Trophoblast cell (in vitro differentiated cells and primary cell): Measurements from ENCODE around the gene MUC6.

ENCODE experiments used
- DNase-seq, 2 donors: peaks; one replicate each; pipeline ENCODE4 v3.0.0-alpha.2; 2016
- H2AFZ ChIP-seq: 2 replicates; pipeline ENCODE4 v1.6.1; 2013; ENCODE audit warnings: low read length, moderate library complexity, mild to moderate bottlenecking; ENCODE audit not compliant: insufficient read depth, poor library complexity
- H2AK5ac ChIP-seq: 2 replicates; pipeline ENCODE4 v1.6.1; 2013; ENCODE audit warnings: mild to moderate bottlenecking, low read length
- H2BK120ac ChIP-seq: 2 replicates; pipeline ENCODE4 v1.6.1; 2013; ENCODE audit warnings: low read length, mild to moderate bottlenecking, moderate library complexity; ENCODE audit not compliant: insufficient read depth, poor library complexity
- H2BK12ac ChIP-seq: 2 replicates; pipeline ENCODE4 v1.6.1; 2013; ENCODE audit warnings: mild to moderate bottlenecking, low read length, moderate library complexity
- H2BK5ac ChIP-seq: 2 replicates; pipeline ENCODE4 v1.6.1; 2013; ENCODE audit warnings: low read length, low read depth, moderate library complexity, mild to moderate bottlenecking; ENCODE audit not compliant: poor library complexity
- H3K14ac ChIP-seq: 2 replicates; pipeline ENCODE4 v1.6.1; 2013; ENCODE audit warnings: mild to moderate bottlenecking, low read length
- H3K18ac ChIP-seq: 2 replicates; pipeline ENCODE4 v1.6.1; 2013; ENCODE audit warnings: mild to moderate bottlenecking, low read length
- H3K23ac ChIP-seq: 2 replicates; pipeline ENCODE4 v1.6.1; 2013; ENCODE audit warnings: low read length
- H3K27ac ChIP-seq: 2 replicates; pipeline ENCODE4 v1.5.1; 2013; ENCODE audit warnings: low read depth, mild to moderate bottlenecking, inconsistent platforms, low read length, moderate library complexity
- H3K27me3 ChIP-seq: 2 replicates; pipeline ENCODE4 v1.6.1; 2013; ENCODE audit warnings: inconsistent platforms, mild to moderate bottlenecking, low read length, moderate library complexity; ENCODE audit not compliant: insufficient read depth
- H3K36me3 ChIP-seq, 2 experiments: 1 replicate in 1 of 2; 2 replicates in 1 of 2; pipeline ENCODE4 v1.6.1; 2013; ENCODE audit warnings: low read length in 2 of 2, mild to moderate bottlenecking in 2 of 2, moderate library complexity in 1 of 2; ENCODE audit not compliant: insufficient read depth in 2 of 2, control insufficient read depth in 1 of 2
- H3K4ac ChIP-seq: 2 replicates; pipeline ENCODE4 v1.6.1; 2013; ENCODE audit warnings: low read depth, mild to moderate bottlenecking, low read length, moderate library complexity
- H3K4me1 ChIP-seq, 2 experiments: 1 replicate in 1 of 2; 2 replicates in 1 of 2; pipeline ENCODE4 v1.6.1; 2013; ENCODE audit warnings: low read length in 2 of 2, mild to moderate bottlenecking in 2 of 2, moderate library complexity in 1 of 2; ENCODE audit not compliant: insufficient read depth in 2 of 2, control insufficient read depth in 1 of 2
- H3K4me2 ChIP-seq: 2 replicates; pipeline ENCODE4 v1.6.1; 2013; ENCODE audit warnings: inconsistent platforms, mild to moderate bottlenecking, low read length, moderate library complexity
- H3K4me3 ChIP-seq: 2 replicates; pipeline ENCODE4 v1.5.1; 2013; ENCODE audit warnings: mild to moderate bottlenecking, low read depth, low read length, inconsistent platforms
- H3K79me1 ChIP-seq: one replicate; pipeline ENCODE4 v1.6.1; 2013; ENCODE audit warnings: low read length
- H3K79me2 ChIP-seq: 2 replicates; pipeline ENCODE4 v1.6.1; 2013; ENCODE audit warnings: low read length, mild to moderate bottlenecking; ENCODE audit not compliant: control insufficient read depth, insufficient read depth, poor library complexity
- H3K9ac ChIP-seq: 2 replicates; pipeline ENCODE4 v1.6.1; 2013; ENCODE audit warnings: mild to moderate bottlenecking, low read length
- H3K9me3 ChIP-seq: 2 replicates; pipeline ENCODE4 v1.6.1; 2013; ENCODE audit warnings: low read depth, mild to moderate bottlenecking, control low read depth, inconsistent platforms, low read length; ENCODE audit not compliant: insufficient read depth
- H4K12ac ChIP-seq: 2 replicates; pipeline ENCODE4 v1.6.1; 2013; ENCODE audit warnings: low read depth, mild to moderate bottlenecking, low read length, moderate library complexity
- H4K8ac ChIP-seq: 2 replicates; pipeline ENCODE4 v1.6.1; 2013; ENCODE audit warnings: low read depth, mild to moderate bottlenecking, low read length, moderate library complexity
- H4K91ac ChIP-seq: one replicate; pipeline ENCODE4 v1.6.1; 2013; ENCODE audit warnings: low read depth, mild to moderate bottlenecking, low read length, moderate library complexity
- WGBS: extraction: QIAGEN DNeasy Blood & Tissue Kit; methylation state at CpG from one replicate; pipeline ENCODE4 v1.1.7; 2013; ENCODE audit warnings: missing lambda C conversion rate; ENCODE audit not compliant: insufficient read length, insufficient coverage; ENCODE audit errors: extremely low coverage; 5-methylcytosine and 5-hydroxymethylcytosine counted together

MUC6 gene

DNA sequence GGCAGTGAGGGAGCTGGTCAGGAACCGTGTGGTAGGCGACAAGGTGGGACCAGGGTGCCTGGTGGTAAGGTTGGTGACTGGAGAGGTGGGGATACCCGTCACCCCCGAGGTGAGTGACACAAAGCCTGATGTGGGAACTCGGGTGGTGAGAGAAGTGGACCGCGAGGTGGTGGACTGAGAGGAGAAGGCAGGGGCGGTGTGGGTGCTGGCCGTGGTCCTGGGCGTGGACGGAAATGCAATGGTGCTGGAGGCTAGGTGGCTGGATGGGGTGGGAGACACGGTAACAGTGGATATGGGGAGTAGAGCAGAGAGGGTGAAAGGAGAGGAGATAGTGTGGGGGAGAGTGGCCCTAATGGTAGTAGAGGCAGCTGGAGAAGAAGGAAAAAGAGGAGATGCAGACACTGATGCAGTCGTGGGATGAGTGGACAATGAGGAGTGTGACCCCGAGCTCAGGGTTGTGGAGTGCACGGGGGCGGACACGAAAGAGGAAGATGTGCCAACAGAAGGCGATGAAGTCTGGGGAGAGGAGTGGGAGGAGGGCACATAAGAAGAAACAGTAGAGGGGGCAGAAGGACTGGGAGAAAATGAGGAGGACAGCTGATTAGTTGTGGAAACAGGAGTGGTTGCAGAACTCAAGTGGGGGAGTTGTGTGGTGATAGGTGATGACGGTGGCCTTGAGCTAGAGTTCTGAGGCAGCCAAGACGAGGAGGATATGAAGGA is 20.5 kb downstream of the MUC6 start:
- H2AFZ ChIP-seq = no peak overlapping the region
- no peak overlapping the region for H3K4me2 ChIP-seq
- H3K79me1 ChIP-seq = no peaks in the 10 kb centered on the region
- no peak for DNase-seq
- no peak overlapping the region for H3K9ac ChIP-seq
- H4K91ac ChIP-seq = no peak overlapping the region
- H3K4me1 ChIP-seq = no peaks in the 10 kb centered on the region
- H3K36me3 ChIP-seq = peaks cover 21 to 23% of the 10 kb centered on the region in 2 experiments
- H3K4me3 ChIP-seq = no peak overlapping the region
- H3K9me3 ChIP-seq = peaks cover 28% of the 10 kb centered on the region
- H3K23ac ChIP-seq = no peak overlapping the region
- H4K8ac ChIP-seq = no peak overlapping the region
- H3K18ac ChIP-seq = no peak overlapping the region
- no peaks in the 10 kb centered on the region for H3K79me2 ChIP-seq
- no peak overlapping the region for H4K12ac ChIP-seq
- H3K4ac ChIP-seq = no peak overlapping the region
- no peak overlapping the region for H3K27ac ChIP-seq
- no peak overlapping the region for H2BK12ac ChIP-seq
- WGBS = no CpG with 5 or more reads among the region's 20 CpGs
- no peaks in the 10 kb centered on the region for H3K27me3 ChIP-seq
- no peak overlapping the region for H3K14ac ChIP-seq
- H2BK5ac ChIP-seq = no peak overlapping the region
- H2AK5ac ChIP-seq = no peak overlapping the region
- no peak overlapping the region for H2BK120ac ChIP-seq

DNA sequence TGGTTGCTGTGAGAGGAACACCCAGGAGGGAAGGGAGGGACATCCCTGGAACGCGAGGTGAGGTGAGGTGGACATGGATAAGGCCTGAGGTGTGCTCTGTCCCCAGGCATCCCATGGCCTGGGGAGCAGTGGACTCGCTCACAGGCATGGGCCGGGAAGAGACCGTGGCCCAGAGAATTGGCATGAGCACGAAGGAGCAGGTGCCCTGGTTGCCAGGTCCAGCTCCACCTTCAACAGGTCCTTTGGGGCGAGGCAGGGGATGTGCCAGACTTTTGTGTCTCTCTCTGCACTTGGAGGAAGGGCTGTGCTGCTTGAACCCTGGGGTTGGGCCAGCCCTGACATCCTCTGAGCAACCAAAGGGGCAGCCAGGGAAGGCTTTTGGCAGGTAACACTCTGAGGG is 21.5 kb downstream of the MUC6 start:
- Histone ChIP-seq H2BK12ac (no peak overlapping the region), H3K36me3 (peaks cover 30 to 32% of the 10 kb centered on the region in 2 experiments), H3K79me2 (no peaks in the 10 kb centered on the region), H3K27ac (no peak overlapping the region), H4K91ac (no peak overlapping the region), H2AFZ (no peak overlapping the region), H3K9me3 (peaks cover 28% of the 10 kb centered on the region), H3K4me1 (no peaks in the 10 kb centered on the region), H3K4me2 (no peak overlapping the region), H2AK5ac (no peak overlapping the region), H4K8ac (no peak overlapping the region), H3K14ac (no peak overlapping the region), H3K9ac (no peak overlapping the region), H3K4me3 (no peak overlapping the region), H2BK120ac (no peak overlapping the region), H4K12ac (no peak overlapping the region), H3K18ac (no peak overlapping the region), H3K4ac (no peak overlapping the region), H2BK5ac (no peak overlapping the region), H3K23ac (no peak overlapping the region), H3K27me3 (no peaks in the 10 kb centered on the region), H3K79me1 (no peaks in the 10 kb centered on the region)
- no peak for DNase-seq
- WGBS = no CpG with 5 or more reads among the region's 7 CpGs

DNA sequence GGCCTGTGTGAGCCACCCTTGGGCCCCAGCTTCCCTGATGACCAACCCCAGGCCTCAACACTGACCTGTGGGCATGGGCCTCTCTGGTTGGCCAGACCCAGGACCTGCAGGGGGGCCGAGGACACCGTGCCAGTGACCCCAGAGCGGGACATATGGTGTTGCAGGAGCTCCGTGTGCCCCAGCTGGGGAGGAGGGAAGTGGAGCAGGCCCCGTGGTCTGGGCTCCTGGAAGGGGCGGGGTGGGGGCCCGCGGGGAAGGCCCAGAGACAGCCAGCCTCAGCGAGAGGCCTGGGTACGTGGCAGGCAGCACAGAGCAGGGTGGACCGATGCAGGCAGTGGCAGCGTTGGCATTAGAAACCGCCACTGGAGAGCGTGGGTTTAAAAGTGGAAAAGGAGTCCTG is 22.2 kb downstream of the MUC6 start:
- Histone ChIP-seq H3K4me1 (no peaks in the 10 kb centered on the region), H3K4me2 (no peak overlapping the region), H2BK120ac (no peak overlapping the region), H3K18ac (no peak overlapping the region), H3K79me2 (no peaks in the 10 kb centered on the region), H3K9me3 (peaks cover 28% of the 10 kb centered on the region), H4K91ac (no peak overlapping the region), H3K14ac (no peak overlapping the region), H2BK5ac (no peak overlapping the region), H4K12ac (no peak overlapping the region), H3K27ac (no peak overlapping the region), H3K4ac (no peak overlapping the region), H3K79me1 (no peaks in the 10 kb centered on the region), H3K23ac (no peak overlapping the region), H2BK12ac (no peak overlapping the region), H2AFZ (no peak overlapping the region), H4K8ac (no peak overlapping the region), H3K4me3 (no peak overlapping the region), H3K9ac (no peak overlapping the region), H2AK5ac (no peak overlapping the region), H3K27me3 (no peaks in the 10 kb centered on the region), H3K36me3 (peaks cover 38 to 39% of the 10 kb centered on the region in 2 experiments)
- no peak for DNase-seq
- WGBS = no CpG with 5 or more reads among the region's 14 CpGs

DNA sequence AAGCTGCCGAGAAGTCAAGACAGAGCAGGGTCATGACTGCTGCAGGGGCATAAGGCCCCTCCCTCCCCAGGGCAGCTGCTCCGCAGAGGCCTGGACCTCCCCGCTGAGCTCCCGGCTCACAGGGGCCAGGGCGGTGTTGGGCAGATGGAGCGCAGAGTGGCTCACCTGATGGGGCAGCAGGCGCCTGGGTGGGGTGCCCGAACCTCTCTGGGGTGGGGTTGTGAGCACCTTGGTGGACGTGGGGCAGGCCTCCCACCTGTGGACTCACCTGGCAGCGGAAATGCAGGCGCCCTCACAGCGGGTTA is 22.9 kb downstream of the MUC6 start:
- Histone ChIP-seq H3K27ac (no peak overlapping the region), H2AFZ (no peak overlapping the region), H3K27me3 (no peaks in the 10 kb centered on the region), H2AK5ac (no peak overlapping the region), H2BK12ac (no peak overlapping the region), H3K9me3 (peaks cover 25% of the 10 kb centered on the region), H2BK5ac (no peak overlapping the region), H3K4me3 (no peak overlapping the region), H4K8ac (no peak overlapping the region), H3K4me1 (no peaks in the 10 kb centered on the region), H3K18ac (no peak overlapping the region), H3K4me2 (no peak overlapping the region), H3K9ac (no peak overlapping the region), H3K4ac (no peak overlapping the region), H3K79me2 (no peaks in the 10 kb centered on the region), H4K91ac (no peak overlapping the region), H3K14ac (no peak overlapping the region), H3K79me1 (no peaks in the 10 kb centered on the region), H2BK120ac (no peak overlapping the region), H4K12ac (no peak overlapping the region), H3K23ac (no peak overlapping the region), H3K36me3 (peaks cover 45 to 46% of the 10 kb centered on the region in 2 experiments)
- WGBS = no CpG with 5 or more reads among the region's 12 CpGs
- DNase-seq = no peak
